ENCODE results near the gene KCNIP2. TPM values are rescaled to one million over a fixed set of nuclear protein-coding genes. Genes with fewer than 3 reads are reported as not detected.
A peak's percentile ranks its signal among the peaks of the same experiment; 100 is the strongest.

Gene KCNIP2
- total and polyA plus RNA-seq, 2 of the 4 experiments (the other 2 are of a cell fraction), result under 0.01 to 0.87 TPM

DNA sequence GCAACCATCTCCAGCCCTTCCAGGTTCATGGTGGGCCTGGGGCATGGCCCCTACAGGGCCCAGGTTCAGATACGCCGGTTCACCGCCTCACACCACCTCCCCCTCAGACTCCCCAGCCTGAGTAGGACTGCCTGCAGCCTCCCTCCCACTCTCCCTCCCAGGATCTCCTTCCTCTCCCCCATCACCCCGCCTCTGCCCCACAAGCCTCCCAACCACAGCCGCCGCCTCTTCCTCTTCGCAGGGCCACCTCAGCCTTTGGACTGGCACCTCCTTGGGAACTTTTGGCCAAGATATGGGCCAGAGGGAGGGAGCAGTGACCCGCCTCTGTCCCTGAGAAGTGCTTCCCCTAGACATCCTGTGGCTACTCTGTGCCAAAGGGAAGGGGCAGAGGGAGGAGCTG lies 9.3 kb downstream of the KCNIP2 start:
- Histone ChIP-seq H2BK5ac (ENCODE audit: low read depth, low read length, poor library complexity, severe bottlenecking) (no peak overlapping the region), H4K8ac (ENCODE audit: low read depth in 2 of 2, low read length in 2 of 2) (no peak overlapping the region), H3K9ac (ENCODE audit: low read depth, low read length) (no peak overlapping the region), H3K56ac (ENCODE audit: extremely low read depth, insufficient read depth, low read length) (no peak overlapping the region), H3K4me1 (ENCODE audit: control insufficient read depth, insufficient read depth, low read length) (peaks cover 6% of the 10 kb centered on the region), H3K4me2 (ENCODE audit: low read depth, low read length) (no peak overlapping the region), H2AK9ac (replicated peaks; ENCODE audit: low read depth, low read length, poor library complexity) (peak overlapping the region; percentile 35), H3K27ac (ENCODE audit: insufficient read depth, low read length) (no peak overlapping the region), H2BK120ac (ENCODE audit: low read depth, low read length) (no peak overlapping the region), H3K9me1 (ENCODE audit: insufficient read depth, low read length) (peaks cover 25% of the 10 kb centered on the region), H3K4ac (ENCODE audit: low read depth, low read length) (no peak overlapping the region), H4K5ac (ENCODE audit: low read depth, low read length) (no peak overlapping the region), H3K27me3 (ENCODE audit: control insufficient read depth, insufficient read depth, low read length) (no peaks in the 10 kb centered on the region), H3K36me3 (ENCODE audit: control insufficient read depth, insufficient read depth, low read length) (no peaks in the 10 kb centered on the region), H3K23ac (ENCODE audit: low read depth, low read length) (no peak overlapping the region), H3K14ac (replicated peaks; ENCODE audit: low read depth, low read length) (no peak overlapping the region), H3K4me3 (ENCODE audit: insufficient read depth, low read depth, low read length) (no peak overlapping the region), H4K20me1 (ENCODE audit: insufficient read depth, low read length) (peaks cover 8% of the 10 kb centered on the region; the same call in 1 of the 2 replicates), H2AFZ (replicated peaks; ENCODE audit: low read length, poor library complexity) (no peak overlapping the region), H3K18ac (ENCODE audit: low read depth, low read length) (no peak overlapping the region), H3K9me3 (ENCODE audit: control insufficient read depth, insufficient read depth, low read length) (no peaks in the 10 kb centered on the region), H2BK15ac (ENCODE audit: low read depth, low read length) (no peak overlapping the region), H3K79me1 (ENCODE audit: low read depth in 1 of 2, low read length in 2 of 2) (peaks cover 0 to 25% of the 10 kb centered on the region in 2 experiments; a peak in 2 of 4 replicates), H2AK5ac (ENCODE audit: low read depth, low read length) (no peak overlapping the region), H4K91ac (ENCODE audit: insufficient read depth, low read depth, low read length) (no peak overlapping the region), H2BK20ac (ENCODE audit: low read depth, low read length) (no peak overlapping the region)
- TF ChIP-seq NFE2L2 (IDR thresholded peaks at IDR 0.05; ENCODE audit: low read depth, low read length) (no peak), MAZ (IDR thresholded peaks at IDR 0.05; ENCODE audit: borderline replicate concordance, low read depth, low read length) (no peak), RCOR1 (IDR thresholded peaks at IDR 0.05; ENCODE audit: insufficient replicate concordance, low read length) (no peak), FOS (IDR thresholded peaks at IDR 0.05; ENCODE audit: low read depth, low read length) (no peak), MXI1 (IDR thresholded peaks at IDR 0.05; ENCODE audit: borderline replicate concordance, low read depth, low read length) (no peak), POLR2A (IDR thresholded peaks at IDR 0.05; ENCODE audit: low read depth, low read length) (no peak), CEBPB (IDR thresholded peaks at IDR 0.05; ENCODE audit: low read depth, low read length) (no peak), SMC3 (IDR thresholded peaks at IDR 0.05; ENCODE audit: low read depth, low read length) (no peak), BHLHE40 (IDR thresholded peaks at IDR 0.05; ENCODE audit: low read depth, low read length) (no peak)
- TF ChIP-seq, protein P1, sequence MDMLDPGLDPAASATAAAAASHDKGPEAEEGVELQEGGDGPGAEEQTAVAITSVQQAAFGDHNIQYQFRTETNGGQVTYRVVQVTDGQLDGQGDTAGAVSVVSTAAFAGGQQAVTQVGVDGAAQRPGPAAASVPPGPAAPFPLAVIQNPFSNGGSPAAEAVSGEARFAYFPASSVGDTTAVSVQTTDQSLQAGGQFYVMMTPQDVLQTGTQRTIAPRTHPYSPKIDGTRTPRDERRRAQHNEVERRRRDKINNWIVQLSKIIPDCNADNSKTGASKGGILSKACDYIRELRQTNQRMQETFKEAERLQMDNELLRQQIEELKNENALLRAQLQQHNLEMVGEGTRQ (IDR thresholded peaks at IDR 0.05; ENCODE audit: low read depth, low read length), result no peak
- POLR2A ChIA-PET (ENCODE audit: unreplicated experiment), result no interaction called here
- intact Hi-C loops (cut with micrococcal nuclease), result no loop called here
- CTCF ChIA-PET, result no interaction called here
- 79% methylated on average over 3 of the region's 8 CpGs; no CpG with 5 or more reads in 1 of the 2 experiments for WGBS, 2 experiments (ENCODE audit: extremely low coverage in 2 of 2, insufficient read length in 1 of 2)
- in situ Hi-C loops (cut with MboI; ENCODE audit: low sequenced_read_pairs), result no loop called here
- no peak for ATAC-seq (ENCODE audit: low read depth)
- DNase-seq, result no peak
- BruUV-seq (replicated peaks), result no TSS peak
- dilution Hi-C loops (cut with HindIII; ENCODE audit: low sequenced_read_pairs, unreplicated experiment), result no loop called here

All from IMR-90 (cell line).